ENCODE measurements around the gene SLC22A23. TPM values are rescaled to one million over a fixed set of nuclear protein-coding genes. Genes with fewer than 3 reads are reported as not detected.

SLC22A23 gene
- total RNA-seq, 1 experiment from 2014 or later: 6.8 TPM

DNA sequence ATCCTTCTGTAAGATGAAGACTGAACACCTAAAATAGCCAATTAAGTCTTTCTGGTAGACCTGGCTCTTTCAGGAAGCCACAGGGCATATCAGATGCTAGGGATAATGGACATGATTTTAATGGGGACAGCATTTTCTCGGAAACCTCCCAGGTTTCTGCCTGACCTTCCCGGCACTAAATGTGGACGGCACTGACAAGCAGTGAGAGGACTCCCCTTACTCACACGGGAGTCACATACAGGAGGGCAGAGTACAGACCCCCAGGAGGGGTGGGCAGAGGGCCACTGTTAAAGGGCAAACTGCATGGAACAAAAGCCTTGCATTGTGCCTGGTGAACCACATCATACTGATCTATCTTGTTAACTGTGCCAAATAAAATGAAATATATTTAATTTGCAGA lies 178.2 kb downstream of the SLC22A23 start:
- H3K27me3 Mint-ChIP-seq (ENCODE audit: low read depth): no peaks in the 10 kb centered on the region
- Histone ChIP-seq H4K91ac (ENCODE audit: insufficient read length, low read depth, low read length) (no peak overlapping the region), H3K27me3 (ENCODE audit: insufficient read depth, low read length) (no peaks in the 10 kb centered on the region), H2AK5ac (ENCODE audit: insufficient read length, low read length) (no peak overlapping the region), H4K5ac (ENCODE audit: insufficient read length, low read depth, low read length) (no peak overlapping the region), H3K18ac (ENCODE audit: insufficient read length, low read depth, low read length) (no peak overlapping the region), H3K4me2 (ENCODE audit: insufficient read depth, insufficient read length, low read length) (no peak overlapping the region), H3K9me3 (ENCODE audit: control insufficient read depth, low read depth, low read length) (no peaks in the 10 kb centered on the region), H2BK12ac (ENCODE audit: insufficient read length, low read depth, low read length) (no peak overlapping the region), H3K79me2 (ENCODE audit: insufficient read depth, low read length) (no peaks in the 10 kb centered on the region), H3K23me2 (ENCODE audit: insufficient read length, low read depth, low read length, poor library complexity, severe bottlenecking) (no peaks in the 10 kb centered on the region), H3T11ph (ENCODE audit: low read length) (no peak overlapping the region), H4K8ac (replicated peaks; ENCODE audit: insufficient read length, low read depth, low read length) (no peak overlapping the region), H3K27ac (ENCODE audit: insufficient read length, low read depth, low read length) (no peak overlapping the region), H2BK15ac (ENCODE audit: low read depth, low read length) (no peak overlapping the region), H3K4ac (ENCODE audit: low read depth, low read length) (no peak overlapping the region), H3K56ac (ENCODE audit: insufficient read length, low read depth, low read length) (no peak overlapping the region), H2BK5ac (ENCODE audit: insufficient read length, low read length) (no peak overlapping the region), H2AFZ (ENCODE audit: low read length) (no peak overlapping the region), H2BK20ac (ENCODE audit: low read depth, low read length, poor library complexity, severe bottlenecking) (no peak overlapping the region), H2BK120ac (ENCODE audit: low read depth, low read length, poor library complexity, severe bottlenecking) (no peak overlapping the region), H3K23ac (ENCODE audit: insufficient read length, low read depth, low read length) (no peak overlapping the region), H3K4me1 (ENCODE audit: insufficient read depth, low read length) (peaks cover 13% of the 10 kb centered on the region), H4K20me1 (ENCODE audit: control insufficient read depth, insufficient read depth, insufficient read length) (no peaks in the 10 kb centered on the region), H3K9ac (ENCODE audit: extremely low read depth, insufficient read length, low read length) (no peak overlapping the region), H3K79me1 (ENCODE audit: insufficient read depth, low read depth, low read length, poor library complexity, severe bottlenecking) (no peaks in the 10 kb centered on the region), H3K14ac (ENCODE audit: insufficient read depth, low read length) (no peak overlapping the region)
- no peak overlapping the region for H3K4me3 Mint-ChIP-seq
- H3K27ac Mint-ChIP-seq: no peak overlapping the region
- DNase-seq: no peak
- no peaks in the 10 kb centered on the region for H3K9me3 Mint-ChIP-seq
- H3K4me1 Mint-ChIP-seq: peaks cover 29 to 34% of the 10 kb centered on the region in 2 experiments
- H3K36me3 Mint-ChIP-seq (ENCODE audit: insufficient read depth in 1 of 3, low read depth in 3 of 3): peaks cover 12 to 18% (median 14%) of the 10 kb centered on the region in 3 experiments; a peak in 6 of 7 replicates
- TF ChIP-seq, protein P1, sequence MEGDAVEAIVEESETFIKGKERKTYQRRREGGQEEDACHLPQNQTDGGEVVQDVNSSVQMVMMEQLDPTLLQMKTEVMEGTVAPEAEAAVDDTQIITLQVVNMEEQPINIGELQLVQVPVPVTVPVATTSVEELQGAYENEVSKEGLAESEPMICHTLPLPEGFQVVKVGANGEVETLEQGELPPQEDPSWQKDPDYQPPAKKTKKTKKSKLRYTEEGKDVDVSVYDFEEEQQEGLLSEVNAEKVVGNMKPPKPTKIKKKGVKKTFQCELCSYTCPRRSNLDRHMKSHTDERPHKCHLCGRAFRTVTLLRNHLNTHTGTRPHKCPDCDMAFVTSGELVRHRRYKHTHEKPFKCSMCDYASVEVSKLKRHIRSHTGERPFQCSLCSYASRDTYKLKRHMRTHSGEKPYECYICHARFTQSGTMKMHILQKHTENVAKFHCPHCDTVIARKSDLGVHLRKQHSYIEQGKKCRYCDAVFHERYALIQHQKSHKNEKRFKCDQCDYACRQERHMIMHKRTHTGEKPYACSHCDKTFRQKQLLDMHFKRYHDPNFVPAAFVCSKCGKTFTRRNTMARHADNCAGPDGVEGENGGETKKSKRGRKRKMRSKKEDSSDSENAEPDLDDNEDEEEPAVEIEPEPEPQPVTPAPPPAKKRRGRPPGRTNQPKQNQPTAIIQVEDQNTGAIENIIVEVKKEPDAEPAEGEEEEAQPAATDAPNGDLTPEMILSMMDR (conservative IDR thresholded peaks at IDR 0.05): no peak
- WGBS (ENCODE audit: extremely low coverage, insufficient read length, low lambda C conversion rate): no CpG with 5 or more reads among the region's 4 CpGs
